Parathyroid adenoma (tissue), 2 donors: ENCODE results near the gene GHRH.

Source experiments
- H2AFZ ChIP-seq: fragments of 300-600 bp; sonication (generic); one replicate; pipeline ENCODE4 v1.7.0; 2017; ENCODE audit warnings: antibody characterized with exemption, mild to moderate bottlenecking
- H3K27ac ChIP-seq: fragments of 300-600 bp; sonication (generic); one replicate; pipeline ENCODE4 v1.7.0; 2017
- H3K27me3 ChIP-seq: fragments of 300-600 bp; sonication (generic); one replicate; pipeline ENCODE4 v1.7.0; 2017; ENCODE audit warnings: low read length; ENCODE audit not compliant: control insufficient read depth, insufficient read depth
- H3K36me3 ChIP-seq: fragments of 300-600 bp; sonication (generic); one replicate; pipeline ENCODE4 v1.7.0; 2017; ENCODE audit warnings: low read length; ENCODE audit not compliant: control insufficient read depth, insufficient read depth
- H3K4me1 ChIP-seq: fragments of 300-600 bp; sonication (generic); one replicate; pipeline ENCODE4 v1.7.0; 2017; ENCODE audit warnings: control low read depth
- H3K4me2 ChIP-seq: fragments of 300-600 bp; sonication (generic); one replicate; pipeline ENCODE4 v1.7.0; 2017; ENCODE audit warnings: low read length
- H3K4me3 ChIP-seq: fragments of 300-600 bp; sonication (generic); one replicate; pipeline ENCODE4 v1.7.0; 2017; ENCODE audit warnings: low read depth, low read length
- H3K79me2 ChIP-seq: fragments of 300-600 bp; sonication (generic); one replicate; pipeline ENCODE4 v1.7.0; 2017; ENCODE audit warnings: control low read depth
- H3K9ac ChIP-seq: fragments of 300-600 bp; sonication (generic); one replicate; pipeline ENCODE4 v1.7.0; 2017; ENCODE audit warnings: mild to moderate bottlenecking
- H3K9me3 ChIP-seq: fragments of 300-600 bp; sonication (generic); one replicate; pipeline ENCODE4 v1.7.0; 2017; ENCODE audit warnings: low read length; ENCODE audit not compliant: control insufficient read depth
- TF ChIP-seq, protein P1 (sequence below): fragments of 300-600 bp; sonication (generic); IDR thresholded peaks from one replicate; pipeline ENCODE4 v1.7.0; 2017; ENCODE audit warnings: antibody characterized with exemption, mild to moderate bottlenecking
- donor health status: primary hyperparathyroidism.

GHRH gene

DNA sequence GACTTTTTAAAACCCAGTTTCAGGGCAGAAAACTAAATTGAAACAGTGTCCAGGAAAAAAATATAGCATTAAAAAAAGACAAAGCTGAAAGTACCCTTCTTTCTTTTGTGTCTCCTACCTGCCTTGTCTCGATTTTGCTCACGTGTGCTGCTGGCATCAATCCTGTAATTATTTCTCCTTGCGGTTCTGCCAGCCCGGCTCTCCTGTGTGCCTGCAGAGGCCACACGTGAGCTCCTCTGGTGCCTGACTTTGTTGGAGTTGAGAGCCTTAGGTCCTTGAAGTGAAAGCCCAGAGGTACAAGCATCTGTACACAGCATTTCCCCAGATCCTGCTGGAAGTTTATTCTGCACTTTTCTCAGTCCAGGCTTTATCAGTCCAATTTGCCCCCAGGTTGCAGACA is 36.5 kb downstream of the GHRH start:
- no peak overlapping the region for H2AFZ ChIP-seq
- H3K4me1 ChIP-seq = peaks cover 5% of the 10 kb centered on the region

DNA sequence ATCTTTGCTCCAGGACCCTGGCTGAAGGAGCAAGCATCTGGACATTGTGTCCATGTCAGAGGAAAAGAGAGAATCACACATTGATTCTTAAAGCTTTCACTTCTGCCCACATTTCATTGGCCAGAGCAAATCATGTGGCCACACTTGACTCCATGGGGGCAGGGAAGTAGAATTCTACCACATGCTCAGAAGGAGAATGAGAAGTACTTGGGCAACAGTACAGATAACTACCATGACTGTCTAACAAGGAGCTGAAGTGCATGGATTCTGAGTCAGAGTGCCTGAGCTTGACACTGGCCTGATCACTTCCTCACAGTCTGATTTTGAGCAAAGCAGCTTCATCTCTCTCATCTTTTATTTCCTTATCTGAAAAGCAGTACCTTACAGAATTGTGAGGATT is 38.6 kb downstream of the GHRH start:
- no peak overlapping the region for H3K4me2 ChIP-seq
- H3K4me1 ChIP-seq = peaks cover 5% of the 10 kb centered on the region
- no peaks in the 10 kb centered on the region for H3K27me3 ChIP-seq
- H3K36me3 ChIP-seq = no peaks in the 10 kb centered on the region
- H3K9ac ChIP-seq = no peak overlapping the region
- H3K4me3 ChIP-seq = no peak overlapping the region
- H3K27ac ChIP-seq = no peak overlapping the region
- TF ChIP-seq, protein P1, sequence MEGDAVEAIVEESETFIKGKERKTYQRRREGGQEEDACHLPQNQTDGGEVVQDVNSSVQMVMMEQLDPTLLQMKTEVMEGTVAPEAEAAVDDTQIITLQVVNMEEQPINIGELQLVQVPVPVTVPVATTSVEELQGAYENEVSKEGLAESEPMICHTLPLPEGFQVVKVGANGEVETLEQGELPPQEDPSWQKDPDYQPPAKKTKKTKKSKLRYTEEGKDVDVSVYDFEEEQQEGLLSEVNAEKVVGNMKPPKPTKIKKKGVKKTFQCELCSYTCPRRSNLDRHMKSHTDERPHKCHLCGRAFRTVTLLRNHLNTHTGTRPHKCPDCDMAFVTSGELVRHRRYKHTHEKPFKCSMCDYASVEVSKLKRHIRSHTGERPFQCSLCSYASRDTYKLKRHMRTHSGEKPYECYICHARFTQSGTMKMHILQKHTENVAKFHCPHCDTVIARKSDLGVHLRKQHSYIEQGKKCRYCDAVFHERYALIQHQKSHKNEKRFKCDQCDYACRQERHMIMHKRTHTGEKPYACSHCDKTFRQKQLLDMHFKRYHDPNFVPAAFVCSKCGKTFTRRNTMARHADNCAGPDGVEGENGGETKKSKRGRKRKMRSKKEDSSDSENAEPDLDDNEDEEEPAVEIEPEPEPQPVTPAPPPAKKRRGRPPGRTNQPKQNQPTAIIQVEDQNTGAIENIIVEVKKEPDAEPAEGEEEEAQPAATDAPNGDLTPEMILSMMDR = no peak
- H2AFZ ChIP-seq = no peak overlapping the region
- no peaks in the 10 kb centered on the region for H3K9me3 ChIP-seq
- H3K79me2 ChIP-seq = no peaks in the 10 kb centered on the region

More for the DNA sequence above, 36.5 kb downstream of the GHRH start:
- Histone ChIP-seq H3K36me3 (no peaks in the 10 kb centered on the region), H3K9ac (no peak overlapping the region), H3K27me3 (no peaks in the 10 kb centered on the region), H3K79me2 (no peaks in the 10 kb centered on the region), H3K4me3 (no peak overlapping the region), H3K9me3 (no peaks in the 10 kb centered on the region), H3K27ac (no peak overlapping the region), H3K4me2 (no peak overlapping the region)
- TF ChIP-seq, protein P1 = no peak

DNA sequence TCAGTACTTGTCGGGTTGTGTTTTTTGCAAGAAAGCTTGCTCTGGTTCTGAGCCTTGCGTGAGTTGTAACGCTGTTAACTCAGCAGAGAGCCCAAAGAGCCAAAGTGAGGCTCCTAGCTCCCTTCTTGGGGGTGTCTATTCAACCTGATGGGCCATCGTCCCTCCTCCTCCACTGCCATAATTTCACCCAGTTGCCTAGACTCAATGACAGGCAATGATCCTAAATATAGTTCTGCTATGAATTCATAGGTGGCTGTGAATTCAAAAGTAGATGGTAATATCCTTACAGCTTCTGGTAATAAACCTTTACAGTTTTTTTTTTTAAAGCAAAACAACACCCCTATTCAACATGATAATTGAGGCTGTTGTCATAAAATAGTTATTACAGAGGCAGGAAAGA is 39.5 kb downstream of the GHRH start:
- peaks cover 2% of the 10 kb centered on the region for H3K4me1 ChIP-seq
- H3K27me3 ChIP-seq = no peaks in the 10 kb centered on the region
- TF ChIP-seq, protein P1 = no peak
- H2AFZ ChIP-seq = no peak overlapping the region
- H3K9me3 ChIP-seq = no peaks in the 10 kb centered on the region
- no peak overlapping the region for H3K9ac ChIP-seq
- no peak overlapping the region for H3K4me3 ChIP-seq
- H3K27ac ChIP-seq = no peak overlapping the region
- no peaks in the 10 kb centered on the region for H3K36me3 ChIP-seq
- no peak overlapping the region for H3K4me2 ChIP-seq
- H3K79me2 ChIP-seq = no peaks in the 10 kb centered on the region

DNA sequence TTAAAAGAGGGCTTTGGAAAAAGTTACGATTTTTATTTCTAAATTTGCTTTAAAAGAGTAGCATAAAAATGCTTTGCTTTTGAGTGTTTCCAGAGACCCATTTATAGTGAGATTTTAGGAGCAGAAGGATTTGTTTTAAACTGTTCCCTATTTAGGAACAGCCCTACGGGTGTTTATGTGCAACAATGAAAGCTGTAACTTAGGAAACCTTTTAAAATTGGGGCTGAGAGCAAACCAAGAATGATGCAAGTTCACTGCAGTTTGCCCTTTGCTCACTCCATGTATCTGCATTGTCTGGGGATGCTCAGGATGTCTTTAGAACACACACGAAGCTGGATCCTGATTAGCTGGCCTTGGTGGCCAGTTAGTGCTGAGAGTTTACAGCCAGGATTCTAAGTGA is 40.9 kb downstream of the GHRH start:
- Histone ChIP-seq H3K36me3 (no peaks in the 10 kb centered on the region), H3K27me3 (no peaks in the 10 kb centered on the region), H3K4me3 (no peak overlapping the region), H3K4me1 (no peaks in the 10 kb centered on the region), H3K9me3 (no peaks in the 10 kb centered on the region), H3K27ac (no peak overlapping the region), H3K9ac (no peak overlapping the region), H3K4me2 (no peak overlapping the region), H3K79me2 (no peaks in the 10 kb centered on the region), H2AFZ (no peak overlapping the region)
- TF ChIP-seq, protein P1 = no peak

DNA sequence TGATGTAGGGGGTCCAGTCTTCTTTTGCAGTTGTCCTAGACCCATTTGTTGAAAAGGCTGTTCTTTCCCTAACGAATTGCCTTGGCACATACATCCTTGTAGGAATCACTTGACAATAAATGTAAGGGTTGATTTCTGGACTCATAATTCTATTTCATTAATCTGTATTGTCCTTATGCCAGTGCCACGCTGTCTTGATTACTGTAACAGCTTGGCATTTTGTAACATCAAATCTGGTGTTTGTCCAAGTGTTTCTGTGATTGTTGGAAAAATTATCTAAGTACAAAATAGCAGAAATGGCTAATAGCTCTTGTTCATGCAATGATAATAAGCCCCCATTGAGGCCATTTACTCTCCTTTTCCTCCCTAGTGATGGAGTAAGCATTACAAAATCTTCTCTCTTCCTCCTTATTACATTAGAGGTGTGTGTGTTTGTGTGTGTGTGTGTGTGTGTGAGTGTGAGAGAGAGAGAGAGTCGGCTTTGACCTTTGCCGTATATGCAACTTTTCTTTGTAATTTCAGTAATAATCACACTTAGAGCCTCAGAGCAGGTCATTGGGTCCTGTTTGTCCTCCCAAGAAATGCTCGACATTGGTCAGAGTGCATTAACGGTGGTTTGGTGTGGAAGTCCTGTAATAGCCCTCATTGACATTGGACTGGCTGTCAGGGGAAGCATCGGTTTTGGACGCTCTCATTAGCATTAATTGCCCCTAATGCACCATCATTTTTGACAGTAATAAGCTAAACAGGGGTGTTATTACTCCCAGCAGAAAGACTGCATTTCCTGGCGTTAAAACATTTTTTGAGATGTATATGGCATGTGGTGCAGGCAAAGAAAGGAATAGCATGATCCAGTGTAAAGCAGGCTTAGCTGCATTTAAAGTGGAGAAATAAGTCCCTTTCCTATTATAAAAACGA is 41.6 kb downstream of the GHRH start:
- Histone ChIP-seq H2AFZ (no peak overlapping the region), H3K36me3 (no peaks in the 10 kb centered on the region), H3K4me2 (no peak overlapping the region), H3K9ac (no peak overlapping the region), H3K9me3 (no peaks in the 10 kb centered on the region), H3K27ac (no peak overlapping the region), H3K4me3 (no peak overlapping the region), H3K4me1 (no peaks in the 10 kb centered on the region), H3K27me3 (no peaks in the 10 kb centered on the region), H3K79me2 (no peaks in the 10 kb centered on the region)
- TF ChIP-seq, protein P1 = no peak
